Colon (tissue), 2 donors: ENCODE results near the gene DDX31.

ENCODE experiments used
- FAIRE-seq: peaks from 2 replicates; lab custom pipeline; 2012; peaks lifted over from hg19 to GRCh38; lab: Jason Lieb, UNC
- donor health status: control.
- donor health status: control.

The DDX31 gene

DNA sequence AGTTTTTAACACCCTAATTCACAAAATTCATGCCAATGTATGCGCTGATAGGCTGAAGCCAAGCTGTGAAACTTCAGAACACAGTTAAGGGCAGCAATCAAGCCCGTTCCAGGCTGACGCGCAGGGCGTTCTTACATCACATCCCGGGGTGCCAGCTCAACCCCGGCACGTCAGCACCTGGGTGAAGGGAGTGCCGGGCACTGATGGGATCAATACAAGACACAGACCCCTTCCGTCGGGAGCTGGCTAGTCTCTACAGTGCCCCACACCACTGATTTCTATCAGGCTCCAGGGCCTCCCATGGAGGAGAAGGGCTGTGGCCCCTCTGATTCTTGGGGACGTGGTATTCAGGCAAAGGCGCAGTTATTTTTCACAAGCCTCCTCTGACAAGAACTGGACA lies 75.4 kb downstream of the DDX31 start:
- FAIRE-seq, result no peak

DNA sequence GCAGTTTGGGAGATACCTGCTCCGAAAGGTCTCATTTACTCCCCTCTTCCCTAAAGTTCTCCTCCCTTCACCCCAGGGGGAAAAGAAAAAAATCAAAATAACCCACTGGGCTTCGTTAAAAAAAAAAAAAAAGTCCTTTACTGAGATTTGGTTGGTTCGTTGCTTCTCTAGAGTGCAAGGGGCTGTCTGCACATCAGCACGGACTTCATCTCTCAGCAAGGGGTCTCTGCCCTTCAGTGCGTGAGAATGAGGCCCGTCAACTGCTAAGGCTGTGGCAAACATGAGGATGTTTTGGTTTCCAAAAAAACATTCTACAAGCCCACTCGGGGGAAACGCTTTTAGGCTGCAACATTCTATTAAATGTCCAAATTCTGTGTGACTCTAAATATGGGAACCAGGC lies 77.3 kb downstream of the DDX31 start:
- FAIRE-seq, result no peak

DNA sequence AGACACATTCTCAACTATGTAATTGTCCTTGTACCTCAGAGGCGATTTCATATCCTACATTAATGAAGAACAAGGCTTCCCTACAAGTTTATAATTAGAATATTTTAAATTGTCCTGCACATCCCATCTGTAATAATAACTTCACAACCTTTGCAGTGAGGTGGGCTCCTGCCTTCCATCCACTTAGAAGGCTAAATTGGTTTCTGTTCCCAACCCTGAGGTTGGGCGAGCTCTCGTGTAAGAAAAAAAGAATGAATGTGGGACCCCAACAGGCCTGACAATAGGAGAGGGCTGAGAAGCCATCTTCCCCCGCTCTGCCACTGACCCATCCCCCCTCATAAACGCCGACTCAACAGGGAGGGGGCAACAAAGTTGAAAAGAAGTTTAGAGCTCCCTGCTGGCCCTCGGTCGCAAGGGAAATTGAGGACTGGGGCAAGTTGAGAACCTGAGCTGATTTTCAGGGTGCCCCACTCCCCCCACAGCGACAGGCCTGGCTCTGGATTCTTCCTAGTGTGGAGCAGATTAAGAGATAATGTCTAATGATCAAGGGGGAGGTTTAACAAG lies 78.0 kb downstream of the DDX31 start:
- no peak for FAIRE-seq

DNA sequence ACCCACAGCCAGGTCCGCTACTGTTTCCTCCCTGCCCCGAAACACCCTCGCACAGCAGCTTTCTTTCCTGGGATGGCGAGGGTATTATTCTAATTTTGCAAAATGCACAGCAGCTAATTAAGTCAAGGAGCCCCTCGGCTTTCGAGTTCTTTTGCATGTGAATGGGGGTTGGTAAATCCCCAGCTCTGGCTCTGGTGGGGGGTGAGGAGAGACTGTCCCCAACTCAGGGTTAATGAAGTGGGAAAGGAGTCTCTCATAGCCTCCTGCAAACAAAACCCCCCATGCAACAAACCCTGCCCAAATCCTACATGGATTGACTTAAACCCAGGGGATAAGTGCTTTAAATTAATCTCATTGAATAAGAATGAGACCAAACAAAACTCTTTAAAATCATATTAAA lies 78.5 kb downstream of the DDX31 start:
- FAIRE-seq, result no peak

DNA sequence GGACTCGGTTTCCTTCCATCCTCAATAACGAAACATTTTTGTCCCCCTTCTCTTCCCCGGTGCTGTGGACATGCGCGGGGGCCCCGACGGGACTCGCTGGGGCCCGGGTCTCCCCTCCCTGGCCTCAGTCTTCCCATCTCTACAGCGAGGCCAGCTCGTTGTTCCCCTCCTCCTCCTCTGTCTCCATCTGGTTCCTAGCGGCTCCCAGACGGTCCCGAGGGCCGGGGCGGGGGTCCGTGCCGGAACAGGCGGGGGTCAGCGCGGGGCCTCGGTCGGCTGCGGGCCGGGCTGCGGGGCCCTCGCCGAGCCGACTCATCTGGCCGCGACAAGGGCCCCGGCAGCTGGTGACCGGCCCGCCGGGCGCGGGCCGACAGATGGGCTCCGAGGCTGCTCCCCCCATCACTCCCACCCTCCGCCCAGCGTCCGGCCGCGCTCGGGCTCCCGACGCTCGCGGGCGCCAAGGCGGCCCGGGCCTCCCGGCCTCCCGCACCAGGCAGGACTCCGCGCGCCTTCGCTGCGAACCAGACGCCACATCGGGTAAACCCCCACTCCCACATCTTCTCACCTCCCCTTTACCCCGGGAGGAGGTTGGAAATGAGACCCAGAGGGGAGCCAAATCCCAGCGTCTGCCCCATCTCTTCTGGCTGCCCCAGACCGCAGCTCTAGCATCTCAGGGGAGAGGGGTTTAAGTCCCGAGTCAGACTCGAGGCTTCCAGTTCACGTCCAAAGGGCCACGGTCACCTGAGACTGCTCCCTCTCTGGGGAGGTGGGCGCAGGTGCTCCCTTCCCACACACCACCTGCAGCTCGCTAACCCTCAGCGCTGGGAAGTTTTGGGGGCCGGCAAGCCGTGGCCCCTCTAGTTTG lies 79.2 kb downstream of the DDX31 start:
- no peak for FAIRE-seq

DNA sequence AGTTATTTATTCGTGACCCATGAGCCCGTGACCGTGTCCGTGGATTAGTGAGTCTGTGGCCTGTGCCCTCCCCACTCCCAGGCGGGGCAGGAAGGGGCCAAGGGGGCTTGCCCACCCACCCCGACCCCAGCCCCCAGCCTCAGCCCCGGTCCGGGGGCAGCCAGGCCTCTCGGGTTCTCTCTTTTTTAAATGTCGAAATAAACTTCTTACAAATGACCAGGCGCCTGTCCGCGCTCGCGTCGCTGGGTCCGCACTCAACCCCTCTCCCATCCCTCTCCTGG lies 79.8 kb downstream of the DDX31 start:
- FAIRE-seq, result no peak

DNA sequence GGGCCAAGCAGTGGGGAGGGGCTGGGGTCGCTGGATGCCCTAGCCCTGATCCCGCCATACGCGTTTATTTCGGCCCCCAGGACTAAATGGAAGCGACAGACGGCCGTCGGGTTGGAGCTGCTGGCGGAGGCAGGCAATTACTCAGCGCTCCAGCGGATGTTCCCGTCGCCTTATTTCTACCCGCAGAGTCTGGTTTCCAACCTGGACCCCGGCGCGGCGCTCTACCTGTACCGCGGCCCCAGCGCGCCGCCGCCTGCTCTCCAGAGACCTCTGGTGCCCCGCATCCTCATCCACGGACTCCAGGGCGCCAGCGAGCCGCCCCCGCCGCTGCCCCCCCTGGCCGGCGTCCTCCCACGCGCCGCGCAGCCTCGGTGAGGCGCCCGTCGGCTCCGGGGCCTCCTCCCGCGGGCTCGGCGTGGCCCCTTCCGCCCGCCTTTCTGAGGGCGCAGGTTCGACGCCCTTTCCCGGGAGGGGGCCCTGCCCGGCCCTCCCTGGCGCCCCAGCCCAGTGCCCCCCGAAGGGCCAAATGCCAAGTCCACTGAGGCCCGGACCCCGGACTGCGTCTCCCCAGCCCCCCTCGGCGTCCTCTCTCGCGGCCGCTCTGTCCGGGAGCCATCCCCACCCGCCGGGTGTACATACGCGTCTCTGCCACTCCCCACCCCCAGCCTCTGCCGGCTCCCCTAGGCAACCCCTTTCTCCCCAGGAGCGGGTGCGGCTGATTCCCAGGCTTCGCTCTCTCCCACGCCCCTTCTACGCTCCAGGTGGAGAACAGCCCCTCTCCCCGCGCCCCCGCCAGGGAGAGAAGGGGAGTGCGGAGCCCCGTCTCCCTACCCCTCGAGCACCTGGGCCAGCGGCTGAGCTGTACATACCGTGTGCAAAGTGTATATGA lies 80.4 kb downstream of the DDX31 start:
- FAIRE-seq, result no peak

DNA sequence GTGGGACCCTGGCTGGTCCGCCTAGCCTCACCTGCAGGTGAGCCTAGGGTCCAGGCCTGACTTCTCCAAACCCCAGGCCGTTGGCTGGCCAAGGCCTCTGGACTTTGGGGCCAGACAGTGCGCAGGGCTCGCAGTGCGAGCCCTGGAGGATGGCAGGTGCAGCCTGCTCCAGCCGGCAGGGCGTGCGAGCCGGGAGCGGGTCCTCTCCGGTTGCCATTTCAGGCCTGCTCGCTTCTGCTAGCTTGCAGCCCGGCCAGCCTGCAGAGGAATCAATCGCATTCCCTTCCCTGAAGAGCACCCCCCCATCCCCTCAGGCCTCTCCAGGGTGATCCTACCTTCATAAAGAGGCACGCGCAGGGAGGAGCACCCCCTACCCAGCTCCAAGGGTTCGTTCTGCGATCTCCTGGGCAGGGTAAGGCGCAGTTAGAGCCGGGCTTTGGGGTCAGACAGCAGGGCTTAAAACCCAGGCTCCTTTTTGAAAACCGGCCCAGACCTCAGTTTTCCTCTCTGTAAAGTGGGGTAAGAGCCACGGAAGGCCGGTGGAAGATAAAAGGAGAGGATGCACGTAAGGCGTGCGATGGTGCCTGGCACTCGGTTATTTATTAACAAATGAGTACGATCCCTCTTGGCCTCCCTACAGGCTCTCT lies 81.2 kb downstream of the DDX31 start:
- FAIRE-seq, result no peak

DNA sequence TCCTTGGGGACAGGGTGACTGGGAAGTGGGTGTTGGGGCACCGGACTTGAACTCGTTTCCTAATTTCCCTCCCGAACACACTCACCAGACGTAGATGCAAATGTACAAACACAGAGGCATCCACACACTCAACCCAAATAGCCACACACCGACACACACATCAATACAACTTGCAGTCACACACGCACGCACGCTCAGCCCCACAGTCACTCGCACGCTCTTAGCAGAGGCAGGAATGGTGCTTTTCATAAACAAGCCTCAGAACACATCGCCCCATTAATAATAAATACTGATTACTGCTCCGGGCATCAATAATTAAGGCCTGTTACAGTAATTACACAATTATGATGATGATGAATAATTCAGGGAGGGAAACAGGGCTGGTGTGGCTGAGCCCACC lies 81.7 kb downstream of the DDX31 start:
- no peak for FAIRE-seq

DNA sequence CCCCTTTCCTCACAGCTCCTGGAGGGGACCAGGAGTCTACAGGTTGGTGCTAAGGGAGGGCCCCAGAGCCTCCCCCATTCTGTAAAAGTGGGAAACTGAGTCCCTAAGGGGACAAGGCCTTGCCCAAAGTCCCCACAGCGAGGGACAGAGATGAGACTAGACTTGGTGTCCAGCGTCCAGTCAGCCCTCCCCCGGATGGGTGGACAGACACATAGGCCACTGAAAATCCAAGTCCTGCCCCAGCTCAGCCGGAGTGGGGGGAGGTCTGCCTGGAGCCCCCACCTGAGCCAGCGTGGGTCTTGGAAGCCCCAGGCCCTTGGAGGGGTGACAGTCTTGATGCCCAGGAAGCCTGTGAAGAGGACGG lies 82.2 kb downstream of the DDX31 start:
- FAIRE-seq, result no peak

DNA sequence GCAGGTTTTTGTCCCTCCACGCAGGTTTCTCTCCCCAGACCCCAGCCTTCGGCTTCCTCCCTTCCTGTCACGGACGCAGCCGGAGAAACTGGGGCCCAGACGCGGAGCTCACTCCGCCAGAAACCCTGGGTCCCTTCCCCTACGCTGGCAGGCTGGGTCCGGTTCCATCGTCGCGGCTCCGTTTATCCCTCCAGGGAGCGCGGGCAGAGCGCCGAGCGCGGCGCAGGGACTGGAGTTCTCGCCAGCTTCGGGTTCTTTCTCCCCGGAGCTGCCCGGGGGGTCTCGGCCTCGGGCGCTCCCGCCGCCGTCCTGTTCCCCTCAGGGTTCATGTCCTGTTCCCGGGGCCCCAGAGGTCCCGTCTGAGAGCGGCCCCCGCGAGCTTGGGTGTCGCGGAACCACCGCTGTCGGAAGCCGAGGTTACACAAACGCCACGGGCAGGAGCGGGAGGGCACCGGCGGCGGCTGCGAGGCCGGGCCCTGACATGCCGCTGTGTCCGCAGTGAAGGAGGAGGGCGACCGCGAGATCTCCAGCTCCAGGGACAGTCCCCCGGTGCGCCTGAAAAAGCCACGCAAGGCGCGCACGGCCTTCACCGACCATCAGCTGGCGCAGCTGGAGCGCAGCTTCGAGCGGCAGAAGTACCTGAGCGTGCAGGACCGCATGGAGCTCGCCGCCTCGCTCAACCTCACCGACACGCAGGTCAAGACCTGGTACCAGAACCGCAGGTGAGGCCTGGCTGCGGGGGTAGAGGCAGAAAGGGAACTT lies 82.8 kb downstream of the DDX31 start:
- no peak for FAIRE-seq

DNA sequence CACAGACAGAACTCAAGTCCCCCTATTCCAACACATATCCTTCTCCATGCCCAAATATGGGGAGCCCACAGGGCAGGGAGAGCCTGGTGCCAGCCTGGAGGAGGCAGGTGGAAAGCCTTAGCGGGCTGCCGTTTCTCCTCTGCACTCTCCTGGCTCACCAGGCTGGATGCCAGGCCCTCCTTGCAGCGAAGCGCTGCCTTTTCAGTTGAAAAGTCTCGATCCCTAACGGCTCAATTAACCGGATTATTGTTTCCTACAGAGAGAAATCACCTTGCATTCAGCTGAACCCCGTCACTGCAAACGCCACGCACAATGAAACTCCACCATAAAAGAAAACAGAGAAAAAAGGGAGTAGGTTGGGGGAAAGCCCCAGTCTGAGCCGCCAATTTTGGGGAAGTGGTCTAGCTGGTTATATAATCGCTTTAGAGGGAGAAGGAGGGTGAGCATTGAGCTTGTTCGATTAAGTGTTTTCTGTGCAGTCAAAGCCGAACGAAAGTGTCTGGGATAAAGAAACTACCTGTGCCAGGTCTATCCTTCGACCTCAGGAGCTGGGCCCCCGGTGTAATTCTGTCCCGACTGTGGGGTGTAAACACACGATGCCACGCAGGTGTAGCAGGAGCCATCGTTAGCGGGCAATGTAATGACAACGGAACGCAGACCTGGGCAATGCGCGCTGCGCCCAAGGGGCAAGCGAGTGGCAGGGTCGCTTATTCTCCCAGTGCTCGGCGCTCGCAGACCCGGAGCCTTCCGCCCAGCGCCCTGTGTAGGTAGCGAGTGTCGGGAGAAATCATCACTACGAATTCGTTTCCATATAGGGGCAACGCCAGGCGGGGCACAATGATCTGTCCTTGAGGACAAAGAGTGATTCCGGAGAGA lies 83.6 kb downstream of the DDX31 start:
- FAIRE-seq, result no peak

DNA sequence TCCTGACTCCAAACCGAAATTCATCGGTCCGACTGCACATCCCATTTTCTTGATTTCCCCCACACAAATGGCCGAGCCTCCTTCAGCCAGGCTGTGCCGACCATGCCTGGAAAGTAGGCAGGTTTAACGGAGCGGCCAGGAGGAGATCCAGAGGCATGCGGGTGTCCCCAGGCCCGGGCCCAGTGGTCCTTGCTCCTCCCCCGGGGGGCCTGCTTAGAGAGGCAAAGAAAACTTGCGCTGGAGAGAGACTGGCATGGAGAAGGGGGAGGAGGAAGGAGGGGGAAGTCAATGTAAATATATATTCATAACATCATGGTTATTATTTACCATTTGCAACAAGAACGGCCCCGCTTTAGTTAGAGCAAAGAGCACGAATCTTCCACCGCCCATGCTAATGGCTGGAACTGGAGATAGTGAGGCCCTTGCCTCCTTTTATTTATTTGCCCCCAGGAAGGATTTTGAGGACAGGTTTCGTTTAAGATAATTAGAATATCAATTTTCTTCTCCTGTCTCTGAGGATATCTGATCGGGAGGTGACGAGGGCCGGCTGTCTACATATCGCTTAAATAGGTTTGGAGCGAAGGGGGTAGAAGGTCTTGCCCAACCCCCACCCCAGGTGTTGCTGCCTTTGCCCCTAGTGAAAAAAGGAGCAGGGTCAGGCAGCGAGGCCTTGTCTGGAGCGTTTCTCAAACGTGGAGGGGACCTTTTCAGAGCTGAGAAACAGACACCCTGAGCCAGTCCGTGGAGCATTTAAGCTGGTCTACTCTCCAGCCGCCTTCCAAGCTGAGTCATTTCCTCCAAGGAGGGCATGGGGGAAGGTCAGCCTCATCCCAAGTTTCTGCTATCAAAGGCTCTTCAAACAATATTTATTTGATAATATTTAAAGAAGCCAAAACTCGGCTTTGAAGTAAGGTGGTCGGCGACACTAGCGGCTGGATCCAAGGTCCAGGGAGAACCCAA lies 84.9 kb downstream of the DDX31 start:
- FAIRE-seq, result no peak

DNA sequence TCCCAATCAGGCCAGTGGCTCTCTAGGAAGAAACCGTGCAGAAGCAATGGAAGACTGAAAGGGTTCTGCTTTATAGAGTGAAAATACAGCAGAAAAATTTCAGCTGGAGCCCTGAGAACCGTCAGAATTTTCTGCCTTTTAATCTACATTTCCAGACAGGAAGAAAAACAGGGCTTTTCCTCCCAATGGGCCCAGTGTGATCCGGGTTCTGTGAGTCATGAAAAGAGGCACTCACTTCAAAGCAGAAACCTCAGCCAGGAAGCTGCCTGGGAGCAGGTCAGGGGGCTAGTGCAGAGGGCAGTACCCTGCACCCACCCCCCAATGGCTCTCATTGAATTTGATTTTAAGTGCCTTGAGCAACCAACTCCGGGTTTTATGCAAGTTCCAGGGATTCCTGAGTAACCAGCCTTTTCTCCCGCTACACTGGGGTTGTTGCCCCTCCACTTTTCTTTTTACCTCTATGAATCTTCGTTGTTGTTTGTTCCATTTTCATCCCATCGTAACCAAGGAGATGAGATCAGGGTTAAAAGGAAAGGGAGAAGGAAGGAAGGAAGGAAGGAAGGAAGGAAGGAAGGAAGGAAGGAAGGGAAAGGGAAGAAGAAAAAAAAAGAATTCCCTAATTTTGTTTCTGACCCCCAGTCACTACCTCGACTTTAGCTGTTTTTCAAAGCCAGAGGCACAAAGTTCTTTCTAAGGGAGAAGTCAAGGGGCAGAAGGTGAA lies 86.0 kb downstream of the DDX31 start:
- no peak for FAIRE-seq

DNA sequence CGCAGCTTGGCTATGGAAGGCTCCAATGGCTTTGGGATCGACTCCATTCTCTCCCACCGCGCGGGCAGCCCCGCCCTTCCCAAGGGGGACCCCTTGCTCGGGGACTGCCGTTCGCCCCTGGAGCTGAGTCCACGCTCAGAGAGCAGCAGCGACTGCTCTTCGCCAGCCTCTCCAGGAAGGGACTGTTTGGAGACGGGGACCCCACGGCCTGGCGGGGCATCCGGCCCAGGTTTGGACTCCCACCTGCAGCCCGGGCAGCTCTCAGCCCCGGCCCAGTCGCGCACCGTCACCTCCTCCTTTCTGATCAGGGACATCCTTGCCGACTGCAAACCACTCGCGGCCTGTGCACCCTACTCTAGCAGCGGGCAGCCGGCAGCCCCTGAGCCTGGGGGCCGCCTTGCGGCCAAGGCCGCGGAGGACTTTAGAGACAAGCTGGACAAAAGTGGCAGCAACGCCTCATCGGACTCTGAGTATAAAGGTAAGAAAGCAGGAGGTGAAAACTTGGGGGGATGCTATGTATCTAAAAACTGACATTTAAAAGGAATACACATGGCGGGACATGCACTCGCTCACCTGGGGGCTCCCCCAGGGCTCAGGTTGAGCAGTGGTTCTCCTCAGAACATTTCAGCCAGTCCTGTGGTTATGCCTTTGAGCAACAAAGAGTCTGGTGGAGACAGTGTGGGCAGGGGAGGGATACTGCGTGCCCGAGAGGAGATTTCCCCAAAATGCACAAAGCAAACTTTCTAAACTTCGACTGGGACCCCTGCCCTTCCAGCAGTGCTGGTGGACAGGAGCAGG lies 86.8 kb downstream of the DDX31 start:
- FAIRE-seq, result no peak

DNA sequence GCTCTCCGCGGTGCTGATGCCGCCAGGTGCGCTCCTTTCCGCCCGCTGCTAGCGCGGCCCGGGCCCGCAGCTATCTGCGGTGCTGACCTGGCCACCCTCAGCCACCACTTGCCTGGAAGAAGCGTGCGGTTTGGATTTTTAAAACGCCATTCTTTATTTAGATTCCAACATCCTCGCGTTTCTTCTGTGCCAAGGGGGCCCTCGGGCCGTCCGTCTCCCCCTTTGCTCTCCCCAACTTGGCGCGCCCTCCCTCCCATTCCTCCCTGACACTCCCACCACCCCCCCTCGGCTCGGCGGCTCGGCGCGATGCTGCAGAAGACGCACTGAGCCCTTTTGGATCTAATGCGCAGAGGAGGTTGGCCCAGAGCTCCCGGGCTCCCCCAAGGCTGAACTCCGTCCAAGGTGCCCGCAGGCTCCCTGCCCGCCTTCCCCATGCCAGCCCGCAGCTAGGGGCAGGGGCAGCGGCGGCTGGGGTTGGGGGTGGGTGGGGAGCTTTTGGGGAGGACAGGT lies 87.5 kb downstream of the DDX31 start, which contains the start of gene BARHL1:
TSS of gene BARHL1 (plus strand) at position 331 of the 510 bp plus-strand sequence. CDS start 192 bp downstream, outside the sequence.
- no peak for FAIRE-seq

DNA sequence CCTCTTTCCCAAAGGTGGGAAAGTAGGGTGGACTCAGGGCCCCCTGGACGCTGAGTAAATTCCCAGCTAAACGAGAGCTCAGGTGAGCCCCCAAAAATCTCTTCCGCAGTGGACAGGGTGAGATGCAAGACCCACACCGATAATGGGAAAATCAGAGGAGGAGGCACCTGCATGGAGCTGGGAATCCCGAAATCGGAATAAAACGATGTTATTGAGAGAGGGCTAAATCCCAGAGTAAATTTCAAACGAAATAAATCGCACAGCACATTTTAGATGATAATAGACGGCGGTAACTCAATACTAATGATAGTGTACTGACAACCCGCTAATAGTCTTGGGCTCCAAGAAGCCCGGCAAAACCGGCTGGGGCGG lies 90.4 kb downstream of the DDX31 start:
- FAIRE-seq, result no peak

DNA sequence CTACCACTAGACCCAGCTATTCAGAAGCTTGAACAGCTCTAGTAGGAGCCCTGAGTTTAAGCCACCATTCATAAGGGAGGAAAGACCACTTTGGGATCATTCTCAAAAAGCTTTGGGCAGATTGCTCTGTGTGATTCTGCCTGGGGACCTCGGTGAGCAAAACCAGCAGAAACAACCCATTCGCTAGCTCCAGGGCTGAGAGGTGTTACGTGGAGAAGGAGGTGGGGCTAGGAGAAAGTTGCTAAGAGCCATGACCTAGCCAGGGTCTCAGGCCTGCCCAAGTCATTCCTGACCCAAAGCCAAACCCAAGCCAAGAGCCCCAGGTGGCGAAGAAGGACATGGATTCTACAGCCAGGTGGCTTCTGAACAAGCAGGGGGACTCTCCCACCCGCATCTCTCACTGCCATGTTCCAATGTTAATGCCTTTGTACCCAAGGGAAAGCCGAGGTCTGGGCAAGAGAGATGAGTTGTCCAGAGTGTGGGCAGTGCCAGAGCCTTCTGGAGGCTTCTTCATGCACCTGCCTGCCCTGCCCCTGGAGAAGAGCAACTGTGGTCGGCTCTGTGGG lies 91.3 kb downstream of the DDX31 start:
- no peak for FAIRE-seq
